Dermis microvascular lymphatic vessel endothelial cell (primary cell): ENCODE measurements around the gene BIVM. TPM values are rescaled to one million over a fixed set of nuclear protein-coding genes. Genes with fewer than 3 reads are reported as not detected.

Experiments
- DNase-seq, 2 donors: peaks; one replicate each; pipeline versions ENCODE4 v3.0.0 to v3.0.0-alpha.2; 2010; ENCODE audit warnings: low read depth in 2 of 2
- total RNA-seq: library from RNA; depleted of rRNA; stranded (reverse); fragments of >200 nt; gene quantifications from 2 replicates; pipeline ENCODE4 v1.2.1, GENCODE V29; 2014

The BIVM gene
- total RNA-seq, 1 donor from 2014 or later, result 13.6 TPM

DNA sequence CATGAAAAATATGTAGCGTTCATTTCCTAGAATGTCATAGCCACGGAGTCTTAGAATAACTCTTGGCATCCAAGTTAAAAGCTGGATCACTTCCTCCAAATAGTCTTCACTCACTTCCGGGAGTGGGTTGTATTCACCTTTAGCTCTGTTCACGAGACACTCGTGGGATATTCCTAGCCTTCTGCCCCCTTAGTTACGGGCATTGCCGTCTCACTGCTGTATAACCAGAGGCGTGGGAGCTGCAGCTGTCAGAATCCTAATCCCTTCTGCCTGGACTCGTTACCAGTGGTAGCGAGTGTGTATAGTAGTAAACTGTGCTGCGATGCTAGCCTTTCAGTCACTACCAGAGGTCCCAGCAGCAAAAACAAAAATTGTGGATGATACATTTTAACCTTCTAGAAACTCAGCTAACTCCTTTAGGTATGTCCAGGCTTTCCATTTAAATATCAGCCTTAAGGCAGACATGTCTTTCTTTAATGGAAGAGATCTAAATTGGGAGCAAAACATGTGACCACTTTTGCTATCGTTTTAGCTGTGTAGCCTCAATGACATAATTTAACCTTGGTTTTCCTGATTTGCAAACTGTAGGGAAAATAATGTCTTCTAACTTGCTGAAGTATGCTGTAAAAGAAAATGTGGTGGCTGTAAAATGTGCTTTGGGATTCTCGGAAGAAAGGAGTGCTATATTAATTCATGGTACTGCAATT, 81.0 kb downstream of the BIVM start:
- no peak for DNase-seq

- DNase-seq, result no peak
Measured at GRCh38 chr13:102881819-102882686, 83.1 kb downstream of the BIVM start.

Other genes starting within 250 kb of the BIVM start
- gene TPP2, start 202.1 kb upstream of the BIVM start, total RNA-seq, result 36.8 and 39.5 TPM in 2 replicates
- not detected in 2 replicates for gene METTL21C, start 104.1 kb upstream of the BIVM start, total RNA-seq
- 23.2 and 29.6 TPM in 2 replicates for gene TEX30, start 25.3 kb upstream of the BIVM start, total RNA-seq
- 14.5 and 19.5 TPM in 2 replicates for gene POGLUT2, start 143 bp upstream of the BIVM start, total RNA-seq
- gene ERCC5, start 46.9 kb downstream of the BIVM start, total RNA-seq, result 37.2 and 41.1 TPM in 2 replicates